ENCODE measurements around the gene EGFL8. TPM values are rescaled to one million over a fixed set of nuclear protein-coding genes. Genes with fewer than 3 reads are reported as not detected.

The EGFL8 gene
- total and polyA plus RNA-seq, 2 of the 8 experiments (the other 6 are each of a cell fraction or from before 2014, with no cell fraction given): 5.0 to 9.2 TPM

GRCh38 chr6:32127409-32127716, 37.0 kb upstream of the EGFL8 start:
- Histone ChIP-seq H3K9me3 (ENCODE audit: insufficient read depth in 2 of 2, low read depth in 1 of 2, low read length in 1 of 2) (no peaks in the 10 kb centered on the region), H4K5ac (ENCODE audit: insufficient read length, low read depth, low read length) (no peak overlapping the region), H3K56ac (replicated peaks; ENCODE audit: insufficient read length, low read depth, low read length) (no peak overlapping the region), H4K20me1 (replicated peaks in 1 of 2; ENCODE audit: control insufficient read depth in 1 of 2, insufficient read depth in 2 of 2, low read length in 2 of 2) (no peaks in the 10 kb centered on the region), H3K9ac (replicated peaks in 1 of 4; ENCODE audit: extremely low read depth in 1 of 4, low read depth in 3 of 4, low read length in 3 of 4) (peak overlapping the region; percentile 55 to 97 (median 96)), H3K18ac (ENCODE audit: extremely low read depth, low read length) (no peak overlapping the region), H3K23ac (ENCODE audit: insufficient read length) (no peak overlapping the region), H3K4me3 (ENCODE audit: extremely low read depth in 1 of 4, insufficient read depth in 2 of 4, low read depth in 3 of 4, low read length in 4 of 4) (peak overlapping the region; percentile 95 to 100 (median 99)), H2BK5ac (ENCODE audit: low read depth, low read length) (peak overlapping the region; percentile 89; the same call in 1 of the 2 replicates), H2AFZ (ENCODE audit: low read length) (no peak overlapping the region), H3K4me1 (replicated peaks in 1 of 4; ENCODE audit: control insufficient read depth in 3 of 4, insufficient read depth in 4 of 4, low read length in 3 of 4) (peaks cover 3 to 19% (median 8%) of the 10 kb centered on the region in 4 experiments; a peak in 6 of 7 replicates), H3K79me1 (ENCODE audit: low read depth, low read length) (peaks cover 2% of the 10 kb centered on the region; the same call in 1 of the 2 replicates), H3K23me2 (ENCODE audit: low read depth, low read length) (peaks cover 5% of the 10 kb centered on the region), H4K91ac (replicated peaks; ENCODE audit: insufficient read length, low read length) (no peak overlapping the region), H2BK12ac (ENCODE audit: low read depth, low read length) (no peak overlapping the region), H3K79me2 (ENCODE audit: control insufficient read depth in 1 of 2, insufficient read depth in 2 of 2, low read length in 2 of 2) (peaks cover 0 to 12% of the 10 kb centered on the region in 2 experiments; a peak in 1 of 4 replicates), H3K4me2 (ENCODE audit: insufficient read depth in 1 of 2, low read depth in 2 of 2, low read length in 2 of 2) (peak overlapping the region; percentile 82 to 98), H3K27me3 (replicated peaks in 1 of 4; ENCODE audit: control insufficient read depth in 3 of 4, extremely low read depth in 1 of 4, insufficient read depth in 3 of 4, low read length in 3 of 4) (no peaks in the 10 kb centered on the region), H3K27ac (ENCODE audit: low read depth, low read length) (peak overlapping the region; percentile 98), H2BK120ac (replicated peaks; ENCODE audit: low read depth, low read length) (no peak overlapping the region), H2BK20ac (ENCODE audit: low read length) (no peak overlapping the region), H3K14ac (ENCODE audit: insufficient read length) (no peak overlapping the region), H3K36me3 (ENCODE audit: control insufficient read depth in 2 of 4, insufficient read depth in 4 of 4, low read length in 3 of 4) (peaks cover 0 to 10% (median 4%) of the 10 kb centered on the region in 4 experiments; a peak in 4 of 8 replicates), H4K8ac (ENCODE audit: extremely low read depth, insufficient read depth, low read length) (no peak overlapping the region), H3K4ac (replicated peaks; ENCODE audit: insufficient read length, low read depth, low read length) (no peak overlapping the region), H2BK15ac (ENCODE audit: low read length) (no peak overlapping the region), H2AK5ac (ENCODE audit: low read depth, low read length) (no peak overlapping the region)
- DNase-seq (ENCODE audit: low read depth in 1 of 2, low spot score in 2 of 2) (no peak), FAIRE-seq (no peak)
- WGBS, 2 experiments (ENCODE audit: extremely low coverage in 1 of 2, insufficient coverage in 1 of 2, insufficient read length in 1 of 2, insufficient replicate concordance in 2 of 2, low coverage in 1 of 2, low lambda C conversion rate in 2 of 2, missing lambda C conversion rate in 1 of 2): 19% methylated on average over 8 of the region's 9 CpGs; no CpG with 5 or more reads in 1 of the 2 experiments
- CTCF ChIA-PET (ENCODE audit: partially characterized antibody): interaction anchor here (0.8 to 5.6 kb wide), 8 partner anchors 9 to 61 kb away, joined by 3 to 76 read pairs (median 7); partner anchors contain the start of gene PRRT1
- POLR2A ChIA-PET (ENCODE audit: partially characterized antibody): interaction anchor here (1.1 to 6.5 kb wide), 10 partner anchors 13 to 388 kb away, joined by 3 to 70 read pairs (median 10); partner anchors contain the start of genes AGPAT1, EGFL8, MSH5 and PRRT1

Data from H1 (cell line).